OCI-LY1 (cell line): ENCODE data around the gene ZRSR2.
A peak's percentile ranks its signal among the peaks of the same experiment; 100 is the strongest.

Experiments
- H2AFZ ChIP-seq: fragments of 200-600 bp; sonication (generic), shearing (Covaris generic); 2 replicates; pipeline ENCODE4 v1.6.0; 2014; ENCODE audit warnings: antibody characterized with exemption, mild to moderate bottlenecking, low read length
- H3F3A ChIP-seq: fragments of 200-600 bp; sonication (generic), shearing (Covaris generic); 2 replicates; pipeline ENCODE4 v1.6.0; 2014; ENCODE audit warnings: mild to moderate bottlenecking, antibody characterized with exemption, low read length, moderate library complexity; ENCODE audit not compliant: insufficient read depth
- H3K27ac ChIP-seq: fragments of 200-600 bp; sonication (generic); 2 replicates; pipeline ENCODE4 v1.5.1; 2014; ENCODE audit warnings: low read length, mixed run types, mild to moderate bottlenecking, low read depth; ENCODE audit not compliant: poor library complexity, severe bottlenecking
- H3K27me3 ChIP-seq: fragments of 200-600 bp; sonication (generic); 2 replicates; pipeline ENCODE4 v1.6.0; 2014; ENCODE audit warnings: antibody characterized with exemption, mild to moderate bottlenecking, low read length, moderate library complexity; ENCODE audit not compliant: insufficient read depth
- H3K36me3 ChIP-seq: fragments of 200-600 bp; sonication (generic); 2 replicates; pipeline ENCODE4 v1.6.1; 2014; ENCODE audit warnings: mild to moderate bottlenecking, antibody characterized with exemption, low read length, moderate library complexity, mixed read lengths; ENCODE audit not compliant: insufficient read depth
- H3K4me1 ChIP-seq: fragments of 200-600 bp; sonication (generic); 2 replicates; pipeline ENCODE4 v1.5.1; 2014; ENCODE audit warnings: mild to moderate bottlenecking, low read length, moderate library complexity; ENCODE audit not compliant: insufficient read depth, severe bottlenecking
- H3K4me2 ChIP-seq: fragments of 200-600 bp; sonication (generic), shearing (Covaris generic); 2 replicates; pipeline ENCODE4 v1.6.1; 2014; ENCODE audit warnings: low read length
- H3K4me3 ChIP-seq: fragments of 200-600 bp; sonication (generic); 2 replicates; pipeline ENCODE4 v1.5.1; 2014; ENCODE audit warnings: low read length, low read depth, mild to moderate bottlenecking, mixed read lengths; ENCODE audit not compliant: poor library complexity, severe bottlenecking
- H3K79me2 ChIP-seq: fragments of 200-600 bp; shearing (Covaris generic); 2 replicates; pipeline ENCODE4 v1.6.1; 2016; ENCODE audit warnings: mixed run types, low read length, mixed read lengths; ENCODE audit not compliant: insufficient read depth
- H3K9ac ChIP-seq: fragments of 200-600 bp; sonication (generic), shearing (Covaris generic); 2 replicates; pipeline ENCODE4 v1.6.1; 2014; ENCODE audit warnings: mild to moderate bottlenecking, low read length, mixed read lengths
- H3K9me2 ChIP-seq: fragments of 200-600 bp; sonication (generic), shearing (Covaris generic); 2 replicates; pipeline ENCODE4 v1.6.1; 2014; ENCODE audit warnings: low read depth, mild to moderate bottlenecking, low read length, mixed read lengths
- H3K9me3 ChIP-seq: fragments of 200-600 bp; shearing (Covaris generic); 2 replicates; pipeline ENCODE4 v1.6.1; 2014; ENCODE audit warnings: low read length, mixed read lengths
- H4K20me1 ChIP-seq: fragments of 200-600 bp; sonication (generic), shearing (Covaris generic); 2 replicates; pipeline ENCODE4 v1.6.0; 2016; ENCODE audit warnings: mild to moderate bottlenecking, low read length; ENCODE audit not compliant: insufficient read depth
- CTCF ChIP-seq: fragments of 200-600 bp; sonication (generic), shearing (Covaris generic); IDR thresholded peaks from 2 replicates; pipeline ENCODE4 v1.5.1; 2017; ENCODE audit warnings: mild to moderate bottlenecking, antibody characterized with exemption, low read length, moderate library complexity, mixed read lengths
- EZH2 ChIP-seq: fragments of 200-600 bp; sonication (generic), shearing (Covaris generic); IDR thresholded peaks from 2 replicates; pipeline ENCODE4 v1.8.0; 2017; ENCODE audit warnings: borderline replicate concordance, mixed run types, mild to moderate bottlenecking, antibody characterized with exemption, low read length, moderate library complexity, mixed read lengths

Gene ZRSR2

GRCh38 chrX:15790769-15791290 is 546 bp downstream of the ZRSR2 start:
- Histone ChIP-seq H4K20me1 (no peaks in the 10 kb centered on the region), H3K27me3 (no peaks in the 10 kb centered on the region), H3K4me1 (peaks cover 4% of the 10 kb centered on the region), H2AFZ (no peak overlapping the region), H3K4me2 (peak overlapping the region; percentile 96), H3K79me2 (peaks cover 6% of the 10 kb centered on the region; the same call in 1 of the 2 replicates), H3F3A (no peaks in the 10 kb centered on the region), H3K27ac (peak overlapping the region; percentile 68), H3K9me2 (no peaks in the 10 kb centered on the region), H3K9ac (peak overlapping the region; percentile 81), H3K9me3 (no peaks in the 10 kb centered on the region), H3K36me3 (peaks cover 12% of the 10 kb centered on the region; the same call in 1 of the 2 replicates), H3K4me3 (peak overlapping the region; percentile 80)
- TF ChIP-seq EZH2 (no peak), CTCF (no peak)

- Histone ChIP-seq H3K79me2 (peaks cover 2% of the 10 kb centered on the region), H3K9me2 (no peaks in the 10 kb centered on the region)
- TF ChIP-seq CTCF, result no peak
- TF ChIP-seq EZH2, result no peak
Observed at GRCh38 chrX:15797707-15798106, 7.4 kb downstream of the ZRSR2 start.

GRCh38 chrX:15804563-15804962 is 14.3 kb downstream of the ZRSR2 start:
- peaks cover 30% of the 10 kb centered on the region for H3K36me3 ChIP-seq

More at GRCh38 chrX:15797707-15798106, 7.4 kb downstream of the ZRSR2 start:
- Histone ChIP-seq H3K9ac (no peak overlapping the region), H3K4me2 (no peak overlapping the region), H3F3A (no peaks in the 10 kb centered on the region), H3K9me3 (no peaks in the 10 kb centered on the region), H3K27ac (no peak overlapping the region), H3K27me3 (no peaks in the 10 kb centered on the region), H3K4me3 (no peak overlapping the region), H4K20me1 (no peaks in the 10 kb centered on the region), H3K4me1 (no peaks in the 10 kb centered on the region), H2AFZ (no peak overlapping the region), H3K36me3 (peaks cover 20% of the 10 kb centered on the region)

GRCh38 chrX:15808254-15808653 is 18.0 kb downstream of the ZRSR2 start:
- H3K27ac ChIP-seq, result no peak overlapping the region
- H2AFZ ChIP-seq, result no peak overlapping the region
- TF ChIP-seq CTCF, result no peak
- TF ChIP-seq EZH2, result no peak
- no peaks in the 10 kb centered on the region for H3K9me2 ChIP-seq
- H3K27me3 ChIP-seq, result no peaks in the 10 kb centered on the region
- H3K36me3 ChIP-seq, result peaks cover 54% of the 10 kb centered on the region
- no peak overlapping the region for H3K4me3 ChIP-seq
- no peaks in the 10 kb centered on the region for H3K4me1 ChIP-seq
- no peaks in the 10 kb centered on the region for H3F3A ChIP-seq
- H3K9me3 ChIP-seq, result no peaks in the 10 kb centered on the region
- H3K79me2 ChIP-seq, result no peaks in the 10 kb centered on the region
- no peak overlapping the region for H3K4me2 ChIP-seq
- H3K9ac ChIP-seq, result no peak overlapping the region
- no peaks in the 10 kb centered on the region for H4K20me1 ChIP-seq

More at GRCh38 chrX:15804563-15804962, 14.3 kb downstream of the ZRSR2 start:
- Histone ChIP-seq H3K4me1 (no peaks in the 10 kb centered on the region), H3F3A (no peaks in the 10 kb centered on the region), H3K79me2 (no peaks in the 10 kb centered on the region), H2AFZ (no peak overlapping the region), H3K4me2 (no peak overlapping the region), H3K27ac (no peak overlapping the region), H3K9ac (no peak overlapping the region), H3K9me2 (no peaks in the 10 kb centered on the region), H3K4me3 (no peak overlapping the region), H4K20me1 (no peaks in the 10 kb centered on the region), H3K27me3 (no peaks in the 10 kb centered on the region), H3K9me3 (no peaks in the 10 kb centered on the region)
- TF ChIP-seq EZH2, result no peak
